ENCODE measurements around the gene TEN1.

TEN1 gene

GRCh38 chr17:75959839-75960511 is 19.1 kb upstream of the TEN1 start:
- Histone ChIP-seq H3K36me3 (ENCODE audit: control insufficient read depth in 2 of 2, insufficient read depth in 1 of 2, low read length in 2 of 2) (peaks cover 24 to 33% of the 10 kb centered on the region in 2 experiments), H3K9me3 (ENCODE audit: control insufficient read depth, insufficient read depth, low read depth, low read length) (no peaks in the 10 kb centered on the region), H3K27ac (ENCODE audit: extremely low read depth, low read depth, low read length) (no peak overlapping the region), H3K4me3 (ENCODE audit: low read depth, low read length) (no peak overlapping the region), H3K4me1 (ENCODE audit: control insufficient read depth, insufficient read depth, low read length) (peaks cover 6% of the 10 kb centered on the region; the same call in 1 of the 2 replicates)
- TF ChIP-seq KLF9 (tag by site-specific recombination; IDR thresholded peaks at IDR 0.05; ENCODE audit: low read depth) (no peak), ZNF555 (tag by site-specific recombination; conservative IDR thresholded peaks at IDR 0.05) (no peak), ZBTB17 (tag by site-specific recombination; IDR thresholded peaks at IDR 0.05) (no peak), ZNF776 (tag by site-specific recombination; IDR thresholded peaks at IDR 0.05; ENCODE audit: borderline replicate concordance) (no peak), YY1 (tag by site-specific recombination; IDR thresholded peaks at IDR 0.05) (no peak), KLF1 (tag by site-specific recombination; IDR thresholded peaks at IDR 0.05) (no peak), ZNF341 (tag by site-specific recombination; IDR thresholded peaks at IDR 0.05; ENCODE audit: low read depth) (no peak), ZNF280C (tag by site-specific recombination; IDR thresholded peaks at IDR 0.05) (no peak), MYNN (tag by site-specific recombination; IDR thresholded peaks at IDR 0.05; ENCODE audit: borderline replicate concordance) (no peak), ZNF544 (tag by site-specific recombination; IDR thresholded peaks at IDR 0.05) (no peak), ZBTB1 (tag by site-specific recombination; IDR thresholded peaks at IDR 0.05) (no peak), ZNF510 (tag by site-specific recombination; IDR thresholded peaks at IDR 0.05; ENCODE audit: insufficient replicate concordance) (no peak), ZBTB20 (tag by site-specific recombination; IDR thresholded peaks at IDR 0.05) (no peak), ZSCAN23 (tag by site-specific recombination; IDR thresholded peaks at IDR 0.05) (no peak), PRDM4 (tag by site-specific recombination; IDR thresholded peaks at IDR 0.05) (no peak), ZNF140 (tag by site-specific recombination; IDR thresholded peaks at IDR 0.05) (no peak), ZNF76 (tag by site-specific recombination; IDR thresholded peaks at IDR 0.05; ENCODE audit: borderline replicate concordance, low read depth) (no peak), ZNF843 (tag by site-specific recombination; IDR thresholded peaks at IDR 0.05) (no peak), YY2 (tag by site-specific recombination; IDR thresholded peaks at IDR 0.05) (no peak)
- TF ChIP-seq, protein P1, sequence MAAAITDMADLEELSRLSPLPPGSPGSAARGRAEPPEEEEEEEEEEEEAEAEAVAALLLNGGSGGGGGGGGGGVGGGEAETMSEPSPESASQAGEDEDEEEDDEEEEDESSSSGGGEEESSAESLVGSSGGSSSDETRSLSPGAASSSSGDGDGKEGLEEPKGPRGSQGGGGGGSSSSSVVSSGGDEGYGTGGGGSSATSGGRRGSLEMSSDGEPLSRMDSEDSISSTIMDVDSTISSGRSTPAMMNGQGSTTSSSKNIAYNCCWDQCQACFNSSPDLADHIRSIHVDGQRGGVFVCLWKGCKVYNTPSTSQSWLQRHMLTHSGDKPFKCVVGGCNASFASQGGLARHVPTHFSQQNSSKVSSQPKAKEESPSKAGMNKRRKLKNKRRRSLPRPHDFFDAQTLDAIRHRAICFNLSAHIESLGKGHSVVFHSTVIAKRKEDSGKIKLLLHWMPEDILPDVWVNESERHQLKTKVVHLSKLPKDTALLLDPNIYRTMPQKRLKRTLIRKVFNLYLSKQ (tag by site-specific recombination; IDR thresholded peaks at IDR 0.05; ENCODE audit: borderline replicate concordance), result no peak
- CTCF ChIA-PET, result interaction anchor here (0.6 to 1.6 kb wide), 2 partner anchors 54 to 492 kb away, joined by 3 to 5 read pairs; no protein-coding TSS in a partner anchor
- POLR2A ChIA-PET, result interaction anchor here (0.7 to 1.0 kb wide), 2 partner anchors 18 to 38 kb away, joined by 3 read pairs; no protein-coding TSS in a partner anchor
